Calu3 (cell line): ENCODE results near the gene MGMT. TPM values are rescaled to one million over a fixed set of nuclear protein-coding genes. Genes with fewer than 3 reads are reported as not detected.

Experiments used
- BruUV-seq: library from RNA; stranded (reverse); fragments of 400-500 nt; replicated peaks from 2 replicates; lab custom pipeline; 2021; lab: Mats Ljungman, UMichigan
- CTCF ChIA-PET: fragments of 300-600 bp; sonication (Branson Sonifier 250); formaldehyde crosslinking; loops from one replicate; lab custom pipeline; 2022; ENCODE audit warnings: antibody characterized with exemption; lab: Charles Lee
- DNase-seq: peaks from one replicate; pipeline ENCODE4 v3.0.0; 2022
- H3K27ac Mint-ChIP-seq: one replicate; pipeline ENCODE4 v1.8.0; 2022; ENCODE audit warnings: mixed read lengths; ENCODE audit not compliant: unreplicated experiment
- H3K27me3 Mint-ChIP-seq: one replicate; pipeline ENCODE4 v1.8.0; 2022; ENCODE audit warnings: mixed read lengths; ENCODE audit not compliant: unreplicated experiment
- H3K36me3 Mint-ChIP-seq: one replicate; pipeline ENCODE4 v1.8.0; 2022; ENCODE audit warnings: mild to moderate bottlenecking, moderate library complexity, mixed read lengths; ENCODE audit not compliant: insufficient read depth, unreplicated experiment
- H3K4me1 Mint-ChIP-seq: one replicate; pipeline ENCODE4 v1.8.0; 2022; ENCODE audit warnings: mild to moderate bottlenecking, low read depth, mixed read lengths; ENCODE audit not compliant: unreplicated experiment
- H3K4me3 Mint-ChIP-seq: one replicate; pipeline ENCODE4 v1.8.0; 2022; ENCODE audit warnings: mild to moderate bottlenecking, low read depth, moderate library complexity, mixed read lengths; ENCODE audit not compliant: unreplicated experiment
- H3K9me3 Mint-ChIP-seq: one replicate; pipeline ENCODE4 v1.8.0; 2022; ENCODE audit warnings: low read depth, mixed read lengths; ENCODE audit not compliant: unreplicated experiment
- CTCF ChIP-seq: fragments of 200-600 bp; IDR thresholded peaks from one replicate; pipeline ENCODE4 v1.8.0; 2022; ENCODE audit warnings: antibody characterized with exemption; ENCODE audit not compliant: unreplicated experiment
- intact Hi-C: fragments of 100-400 bp; cut with micrococcal nuclease; formaldehyde crosslinking; loops from one replicate; pipeline ENCODE4 v1.10.0; 2022; ENCODE audit not compliant: unreplicated experiment
- total RNA-seq: library from RNA; stranded (reverse); gene quantifications from 2 replicates; pipeline ENCODE4 v1.2.3, GENCODE V29; 2022

Gene MGMT
- total RNA-seq, 1 experiment from 2014 or later = 8.3 TPM

- H3K9me3 Mint-ChIP-seq = peaks cover 11% of the 10 kb centered on the region
- BruUV-seq = no TSS peak
- no peaks in the 10 kb centered on the region for H3K27me3 Mint-ChIP-seq
- TF ChIP-seq CTCF = no peak
- no peak overlapping the region for H3K27ac Mint-ChIP-seq
- H3K4me3 Mint-ChIP-seq = peak overlapping the region; percentile 9
- intact Hi-C loops = no loop called here
- no peak for DNase-seq
- CTCF ChIA-PET = no interaction called here
- no peaks in the 10 kb centered on the region for H3K36me3 Mint-ChIP-seq
- no peaks in the 10 kb centered on the region for H3K4me1 Mint-ChIP-seq
These were observed 290.2 kb downstream of the MGMT start for GRCh38 chr10:129756912-129757901.

- intact Hi-C loops = no loop called here
- CTCF ChIA-PET = no interaction called here
- H3K4me1 Mint-ChIP-seq = no peaks in the 10 kb centered on the region
- no peaks in the 10 kb centered on the region for H3K27me3 Mint-ChIP-seq
- no peak for DNase-seq
- no TSS peak for BruUV-seq
- no peaks in the 10 kb centered on the region for H3K36me3 Mint-ChIP-seq
- H3K9me3 Mint-ChIP-seq = peaks cover 8% of the 10 kb centered on the region
- TF ChIP-seq CTCF = no peak
- no peak overlapping the region for H3K27ac Mint-ChIP-seq
- H3K4me3 Mint-ChIP-seq = no peak overlapping the region
These were observed 291.4 kb downstream of the MGMT start for GRCh38 chr10:129758207-129759021.

- Mint-ChIP-seq H3K36me3 (no peaks in the 10 kb centered on the region), H3K4me3 (no peak overlapping the region), H3K9me3 (peaks cover 9% of the 10 kb centered on the region), H3K27ac (no peak overlapping the region), H3K27me3 (no peaks in the 10 kb centered on the region), H3K4me1 (no peaks in the 10 kb centered on the region)
- BruUV-seq = no TSS peak
- intact Hi-C loops = no loop called here
- CTCF ChIA-PET = no interaction called here
- DNase-seq = no peak
- no peak for TF ChIP-seq CTCF
These were observed 292.4 kb downstream of the MGMT start for GRCh38 chr10:129759214-129760002.

GRCh38 chr10:129760003-129760315 is 292.9 kb downstream of the MGMT start:
- Mint-ChIP-seq H3K36me3 (no peaks in the 10 kb centered on the region), H3K4me1 (no peaks in the 10 kb centered on the region), H3K4me3 (no peak overlapping the region), H3K9me3 (peaks cover 10% of the 10 kb centered on the region), H3K27ac (no peak overlapping the region), H3K27me3 (no peaks in the 10 kb centered on the region)
- DNase-seq = no peak
- CTCF ChIA-PET = no interaction called here
- no peak for TF ChIP-seq CTCF
- BruUV-seq = no TSS peak
- intact Hi-C loops = no loop called here
